HG03521 (cell line): ENCODE results near the gene VCX3B.
"Not testable (repeated sequence)": the region's sequence is repeated elsewhere in the genome, so short reads cannot be mapped to it uniquely, and the experiment has no call there.

Experiments
- ATAC-seq: cut with Tn5 transposase; IDR thresholded peaks from one replicate; pipeline ENCODE4 v1.9.1; 2021; ENCODE audit warnings: mild to moderate bottlenecking, moderate library complexity; ENCODE audit not compliant: unreplicated experiment

VCX3B gene

DNA sequence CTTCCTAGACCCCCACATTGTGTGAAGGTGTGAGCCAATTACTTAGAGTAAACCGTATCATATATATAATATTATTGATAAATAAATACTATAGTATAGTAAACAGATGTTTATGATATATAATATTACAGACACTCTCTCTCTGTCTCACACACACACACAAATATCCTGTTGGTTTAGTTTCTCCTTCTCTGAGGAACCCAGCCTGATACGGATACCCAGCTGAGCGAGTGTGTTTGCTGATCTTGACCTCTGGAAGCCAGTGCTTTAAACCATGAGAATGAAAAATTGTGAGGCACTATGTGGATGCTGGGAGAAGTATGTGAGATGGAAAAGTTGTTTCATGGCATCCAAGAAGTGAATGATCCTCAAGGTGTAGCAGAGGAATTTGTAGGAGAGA is at the start of gene VCX3B:
TSS of gene VCX3B (plus strand) at position 301 of the 400 bp plus-strand sequence. CDS start 621 bp downstream, outside the sequence.
- ATAC-seq = not testable (repeated sequence)

DNA sequence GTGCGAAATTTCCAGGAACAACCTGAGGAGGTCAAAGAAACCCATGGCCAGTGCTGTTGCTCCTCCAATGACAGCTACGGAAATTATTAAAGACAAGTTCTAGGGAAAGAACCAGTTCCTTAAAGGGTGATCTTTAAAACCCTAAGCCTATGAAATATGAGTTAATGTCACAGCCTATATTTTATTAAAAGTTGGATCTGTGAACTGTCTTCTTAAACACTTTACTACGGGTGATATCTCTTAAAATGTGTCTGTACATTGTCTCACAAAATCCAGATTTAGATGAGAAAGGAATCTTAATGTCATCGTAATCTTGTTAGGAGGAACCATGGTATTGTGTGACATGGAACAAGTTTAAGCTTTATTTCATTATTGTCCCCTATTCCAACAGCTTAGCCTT is 46.3 kb upstream of the VCX3B start:
- no peak for ATAC-seq

DNA sequence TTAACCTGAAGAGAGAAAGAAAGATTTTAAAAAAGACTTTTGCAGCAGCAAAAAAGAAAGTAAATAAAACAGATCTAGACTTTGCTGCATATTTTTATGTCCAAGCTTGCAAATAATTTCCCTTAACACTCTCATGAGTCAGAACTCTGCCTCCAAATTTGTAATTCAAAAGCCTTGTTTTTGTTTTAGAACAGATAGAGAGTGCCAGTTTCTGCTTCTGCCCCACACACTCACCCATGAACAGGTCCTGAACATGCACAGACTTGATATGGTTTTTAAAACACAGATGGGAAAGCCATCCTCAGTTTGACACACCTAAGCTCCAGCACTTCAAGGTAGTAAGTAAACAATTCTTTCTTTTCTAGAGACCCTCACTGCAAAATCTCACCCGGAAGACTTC is 39.7 kb upstream of the VCX3B start:
- no peak for ATAC-seq

DNA sequence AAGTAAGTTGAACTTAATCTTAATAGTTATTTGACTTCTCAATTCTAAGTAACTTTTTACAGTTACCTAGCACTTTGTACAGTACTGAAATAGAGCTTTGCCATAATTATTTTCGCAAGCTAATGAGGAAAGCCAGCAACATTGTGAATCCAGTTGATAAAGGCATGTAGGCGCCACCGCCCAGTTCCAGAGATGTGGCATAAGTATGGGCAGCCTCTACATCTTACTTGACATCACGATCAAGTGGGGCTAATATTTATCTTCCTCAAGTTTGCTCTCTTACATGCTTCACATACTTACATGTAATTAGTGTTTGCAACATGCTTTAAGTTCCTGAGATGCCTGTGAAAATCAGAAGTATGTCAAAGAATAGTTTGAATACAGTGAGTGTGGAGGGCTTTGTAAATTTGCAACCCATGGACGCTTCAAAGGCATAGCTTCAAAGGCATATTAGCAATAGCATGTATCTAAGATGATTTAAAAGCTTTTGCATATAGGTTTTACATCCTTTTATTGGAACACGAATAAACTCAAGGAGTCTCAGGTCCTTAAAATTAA is 34.9 kb upstream of the VCX3B start:
- no peak for ATAC-seq

DNA sequence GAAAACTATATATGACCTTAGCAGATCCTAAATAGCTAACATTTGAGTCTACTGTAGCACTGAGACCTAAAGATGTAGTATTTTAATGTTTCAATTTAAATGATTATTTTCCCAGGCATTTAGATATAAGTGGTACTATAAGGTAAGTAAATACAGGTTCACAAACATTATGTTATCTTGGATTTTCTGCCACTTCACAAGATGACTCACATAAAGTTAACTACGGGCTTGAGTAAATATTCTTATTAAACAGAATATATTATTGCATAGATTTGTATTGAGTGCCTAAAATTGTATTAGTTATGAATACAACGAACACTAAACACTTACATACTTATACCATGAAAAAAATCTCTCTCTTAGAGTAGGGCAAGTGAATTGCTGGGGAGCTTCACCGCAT is 34.2 kb upstream of the VCX3B start:
- no peak for ATAC-seq

DNA sequence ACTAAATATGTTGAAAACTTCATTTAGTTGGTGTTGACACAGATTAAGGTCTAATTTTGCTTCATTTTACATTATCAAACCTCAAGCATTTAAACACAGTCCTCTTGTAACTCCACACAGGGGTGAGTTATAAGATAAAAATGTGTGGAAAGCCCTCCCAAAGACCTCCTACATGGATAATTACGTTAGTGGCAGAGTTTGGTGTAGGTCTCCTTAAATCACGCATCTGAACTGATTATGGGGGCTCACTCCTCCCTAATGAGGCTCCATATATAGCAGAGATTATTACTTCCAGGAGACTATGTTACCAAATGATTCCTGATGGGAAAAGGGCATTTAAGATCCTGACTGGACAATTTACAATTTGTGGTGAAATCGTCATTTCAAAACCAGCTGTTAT is 32.2 kb upstream of the VCX3B start:
- no peak for ATAC-seq

DNA sequence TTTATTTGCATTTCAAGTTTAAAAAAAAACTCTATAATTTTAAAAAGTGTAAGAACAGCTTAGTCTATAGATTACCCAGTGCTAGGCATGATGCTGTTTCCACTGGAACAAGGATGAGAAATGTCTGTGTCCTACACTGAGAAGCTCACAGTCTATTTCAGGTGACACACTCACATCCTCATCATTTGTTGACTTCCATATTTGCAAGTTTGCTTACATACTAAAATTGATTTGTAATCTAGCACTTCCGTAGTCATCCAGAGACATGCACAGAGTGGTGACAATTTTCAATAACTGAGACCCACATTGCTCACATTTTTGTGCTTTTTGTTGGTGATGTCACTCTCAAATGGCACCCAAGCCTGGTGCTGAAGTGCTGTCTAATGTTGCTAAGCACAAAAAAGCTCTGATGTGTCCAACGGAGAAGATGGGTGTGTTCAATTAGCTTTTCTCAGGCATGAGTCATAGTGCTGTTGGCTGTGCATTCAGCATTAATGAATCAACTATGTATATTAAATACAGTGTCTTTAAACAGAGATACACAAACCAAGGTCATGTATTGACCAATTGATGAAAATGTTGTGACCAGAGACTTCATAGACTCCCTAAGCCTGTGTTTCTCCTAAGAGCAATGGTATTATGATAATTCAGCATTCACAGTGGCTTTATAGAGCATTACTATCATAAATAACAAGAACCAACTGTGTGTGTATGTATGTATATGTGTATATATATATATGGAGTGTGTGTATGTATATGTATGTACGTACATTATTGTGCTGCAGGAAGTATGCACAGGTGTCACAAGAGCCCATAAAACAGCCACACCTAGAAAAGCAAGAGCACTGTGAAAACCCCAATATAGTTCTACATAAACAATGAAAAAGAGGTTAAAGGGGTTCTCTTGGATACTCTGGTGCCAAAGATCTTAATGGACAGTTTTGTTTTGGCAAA is 31.2 kb upstream of the VCX3B start:
- ATAC-seq = no peak

DNA sequence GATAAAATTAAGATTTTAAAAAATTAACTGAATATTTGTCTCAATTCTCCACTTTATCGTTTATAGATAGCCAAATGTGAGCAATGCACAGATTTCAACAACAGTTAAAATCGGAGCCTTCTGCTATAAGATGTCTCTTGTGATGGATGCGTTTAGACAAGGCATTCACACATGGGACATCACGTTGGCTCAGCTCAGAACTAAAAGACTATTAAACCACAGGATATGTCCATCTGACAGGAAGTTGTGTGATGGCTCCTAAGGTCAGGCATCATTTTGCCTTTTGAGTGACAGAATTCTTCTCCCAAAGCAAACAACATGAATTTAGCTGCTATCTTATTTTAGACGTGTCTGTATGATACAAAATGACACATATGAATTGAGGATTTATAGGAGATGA is 17.3 kb upstream of the VCX3B start:
- no peak for ATAC-seq

DNA sequence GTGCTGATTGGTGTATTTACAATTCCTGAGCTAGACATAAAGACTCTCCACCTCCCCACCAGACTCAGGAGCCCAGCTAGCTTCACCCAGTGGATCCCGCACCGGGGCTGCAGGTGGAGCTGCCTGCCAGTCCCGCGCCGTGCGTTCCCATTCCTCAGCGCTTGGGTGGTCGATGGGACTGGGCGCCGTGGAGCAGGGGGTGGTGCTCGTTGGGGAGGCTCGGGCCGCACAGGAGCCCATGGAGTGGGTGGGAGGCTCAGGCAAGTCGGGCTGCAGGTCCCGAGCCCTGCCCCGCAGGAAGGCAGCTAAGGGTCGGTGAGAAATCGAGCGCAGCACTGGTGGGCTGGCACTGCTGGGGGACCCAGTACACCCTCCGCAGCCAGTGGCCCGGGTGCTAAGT is 12.3 kb upstream of the VCX3B start:
- not testable (repeated sequence) for ATAC-seq

DNA sequence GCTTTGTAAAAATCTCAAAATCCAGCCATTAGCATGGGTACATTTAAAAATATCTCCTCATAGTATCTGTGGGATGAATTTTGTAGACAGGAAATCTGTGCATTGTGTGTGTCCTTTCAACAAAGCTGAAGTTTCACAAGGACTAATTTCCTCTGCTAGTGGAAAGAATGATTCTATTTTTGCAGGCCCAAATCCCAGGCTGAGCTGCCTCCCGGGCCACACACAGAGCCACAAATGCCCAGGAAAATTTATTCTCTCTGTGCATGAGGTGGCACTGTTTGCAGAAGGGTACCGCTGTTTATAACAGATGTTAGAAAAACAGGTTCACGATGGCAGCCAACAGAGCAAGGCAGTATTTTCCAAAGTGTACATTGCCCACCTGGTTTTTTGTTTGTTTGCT is 11.0 kb upstream of the VCX3B start:
- no peak for ATAC-seq

DNA sequence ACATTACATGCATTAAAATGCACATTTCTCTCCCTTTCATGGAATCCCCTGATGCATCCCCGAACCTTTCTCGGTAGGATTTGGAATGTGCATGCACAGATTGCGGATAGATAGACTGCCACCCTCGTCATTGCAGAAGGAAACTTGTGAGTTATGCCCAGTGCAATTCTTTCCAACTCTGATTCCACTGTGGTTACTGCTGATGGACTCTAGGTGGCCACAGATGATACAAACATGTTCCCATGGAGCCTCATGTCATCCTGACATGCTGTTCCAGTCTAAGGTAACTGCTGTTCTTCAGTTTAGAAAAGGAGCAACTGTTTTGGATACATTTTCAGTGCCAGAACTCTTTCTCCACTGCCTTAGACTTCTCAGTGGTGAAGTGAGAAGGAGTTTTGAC is 9.1 kb upstream of the VCX3B start:
- no peak for ATAC-seq

DNA sequence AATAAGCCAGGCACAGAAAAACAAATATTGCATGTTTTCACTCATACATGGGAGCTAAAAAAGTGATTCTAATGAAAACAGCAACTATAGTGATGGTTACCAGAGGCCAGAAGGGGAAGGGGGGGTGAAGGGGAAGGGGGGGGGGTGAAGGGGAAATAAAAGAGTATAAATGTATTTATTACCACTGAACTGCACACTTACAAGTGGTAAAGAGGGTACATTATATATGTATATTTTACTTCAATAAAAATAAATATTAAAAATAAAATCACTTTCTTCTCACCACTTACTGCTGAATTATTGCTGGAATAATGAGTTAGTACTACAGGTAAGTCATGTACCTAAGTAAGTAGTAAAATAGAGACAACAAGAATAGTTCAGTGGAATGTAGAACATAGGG is 2.1 kb upstream of the VCX3B start:
- no peak for ATAC-seq

DNA sequence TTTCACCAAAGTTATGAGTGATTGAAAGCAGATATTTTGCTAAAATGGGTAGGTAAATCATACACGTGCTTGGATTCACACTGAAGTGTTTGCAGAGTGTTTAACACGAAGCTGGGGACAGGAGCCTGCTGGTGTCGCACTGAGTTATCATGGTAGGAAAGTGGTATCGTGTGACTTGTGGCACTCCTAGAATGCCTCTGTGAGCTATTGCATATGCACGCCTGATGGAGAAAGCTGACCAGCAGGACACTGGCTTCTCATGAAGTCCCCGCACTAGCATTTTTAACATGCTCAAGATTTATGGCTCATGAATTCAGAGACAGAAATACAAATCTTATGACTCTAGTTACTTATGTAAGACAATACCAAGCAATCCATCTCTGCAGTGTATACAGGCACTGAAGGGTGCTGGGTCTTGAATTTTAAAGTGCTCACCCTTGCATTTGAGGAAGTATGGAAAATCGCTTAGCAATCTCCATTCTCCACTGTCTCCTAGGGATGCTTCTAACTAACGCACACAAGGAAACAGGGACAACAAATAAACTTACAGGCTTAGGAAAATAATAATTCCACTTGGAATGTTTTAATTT is 19.8 kb downstream of the VCX3B start:
- ATAC-seq = no peak

DNA sequence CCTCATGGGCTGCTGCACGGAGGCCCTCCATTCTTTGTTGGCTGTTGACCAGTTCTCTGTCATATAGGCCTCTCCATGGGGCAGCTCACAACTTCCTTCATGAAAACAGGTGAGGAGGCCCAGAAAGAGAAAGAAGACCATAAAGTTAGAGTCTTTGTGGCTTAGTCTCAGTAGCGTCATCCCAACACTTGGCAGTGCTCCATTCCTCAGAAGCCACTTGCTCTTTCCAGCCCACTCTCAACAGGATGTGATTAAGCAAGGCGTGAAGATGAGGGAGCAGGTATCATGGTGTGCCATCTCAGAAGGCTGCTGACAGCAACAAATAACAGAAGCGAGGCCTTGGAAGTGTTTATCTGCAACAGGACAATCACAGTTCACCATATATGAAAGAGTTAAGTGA is 30.4 kb downstream of the VCX3B start:
- not testable (repeated sequence) for ATAC-seq

DNA sequence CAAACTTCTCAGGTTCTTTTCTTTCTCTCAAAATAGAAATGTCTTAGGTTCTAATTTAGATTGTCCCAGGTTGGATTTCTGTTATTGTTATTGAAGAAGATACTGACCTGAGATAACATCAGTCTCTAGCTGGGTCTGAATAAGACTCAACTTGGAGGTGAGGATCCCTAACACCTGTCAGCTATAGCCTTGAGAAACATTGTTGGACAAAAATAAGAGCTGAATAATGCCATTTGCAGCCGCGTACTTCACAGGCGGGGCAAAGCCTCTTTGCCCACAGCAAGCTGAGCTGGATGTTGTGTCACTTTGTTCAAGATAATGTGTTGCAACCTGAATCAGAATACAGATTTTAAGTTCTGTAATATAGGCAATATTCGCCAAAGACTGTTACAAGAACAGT is 35.6 kb downstream of the VCX3B start:
- ATAC-seq = no peak

DNA sequence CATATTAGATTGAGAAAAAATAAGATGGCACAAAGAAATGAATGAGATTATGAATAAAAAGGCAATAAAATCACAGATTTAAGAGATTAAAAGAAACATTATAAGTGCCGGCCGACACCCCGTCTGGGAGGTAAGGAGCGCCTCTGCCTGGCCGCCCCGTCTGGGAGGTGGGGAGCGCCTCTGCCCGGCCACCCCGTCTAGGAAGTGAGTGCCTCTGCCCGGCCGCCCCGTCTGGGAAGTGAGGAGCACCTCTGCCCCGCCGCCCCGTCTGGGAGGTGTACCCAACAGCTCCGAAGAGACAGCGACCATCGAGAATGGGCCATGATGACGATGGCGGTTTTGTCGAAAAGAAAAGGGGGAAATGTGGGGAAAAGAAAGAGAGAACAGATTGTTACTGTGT is 37.5 kb downstream of the VCX3B start:
- ATAC-seq = not testable (repeated sequence)

DNA sequence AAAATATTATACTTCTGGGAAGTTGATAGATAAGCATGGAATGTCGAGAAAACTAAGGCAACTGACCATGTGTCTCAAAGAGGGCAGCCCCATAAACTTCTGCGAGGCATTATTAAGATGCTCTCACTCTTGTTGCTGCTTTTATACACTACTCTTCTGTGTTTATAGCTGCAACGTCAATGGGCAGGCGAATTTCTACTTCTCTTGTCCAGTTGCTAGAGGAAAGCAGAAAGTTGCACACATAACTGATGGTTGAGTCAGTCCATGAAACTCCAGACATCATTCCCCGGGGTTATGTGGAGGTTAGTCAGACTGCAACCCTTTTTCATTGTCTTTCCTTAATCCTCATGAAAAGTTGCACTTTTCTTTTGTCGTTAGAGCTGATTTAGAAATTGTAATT is 39.8 kb downstream of the VCX3B start:
- no peak for ATAC-seq
